HPDE6-E6E7 (cell line): ENCODE data around the gene ABO.
"Not testable (repeated sequence)": the region's sequence is repeated elsewhere in the genome, so short reads cannot be mapped to it uniquely, and the experiment has no call there.

Experiments
- DNase-seq: peaks from one replicate; pipeline ENCODE4 v3.0.0; 2011; ENCODE audit warnings: missing footprints; ENCODE audit errors: extremely low spot score

The ABO gene

DNA sequence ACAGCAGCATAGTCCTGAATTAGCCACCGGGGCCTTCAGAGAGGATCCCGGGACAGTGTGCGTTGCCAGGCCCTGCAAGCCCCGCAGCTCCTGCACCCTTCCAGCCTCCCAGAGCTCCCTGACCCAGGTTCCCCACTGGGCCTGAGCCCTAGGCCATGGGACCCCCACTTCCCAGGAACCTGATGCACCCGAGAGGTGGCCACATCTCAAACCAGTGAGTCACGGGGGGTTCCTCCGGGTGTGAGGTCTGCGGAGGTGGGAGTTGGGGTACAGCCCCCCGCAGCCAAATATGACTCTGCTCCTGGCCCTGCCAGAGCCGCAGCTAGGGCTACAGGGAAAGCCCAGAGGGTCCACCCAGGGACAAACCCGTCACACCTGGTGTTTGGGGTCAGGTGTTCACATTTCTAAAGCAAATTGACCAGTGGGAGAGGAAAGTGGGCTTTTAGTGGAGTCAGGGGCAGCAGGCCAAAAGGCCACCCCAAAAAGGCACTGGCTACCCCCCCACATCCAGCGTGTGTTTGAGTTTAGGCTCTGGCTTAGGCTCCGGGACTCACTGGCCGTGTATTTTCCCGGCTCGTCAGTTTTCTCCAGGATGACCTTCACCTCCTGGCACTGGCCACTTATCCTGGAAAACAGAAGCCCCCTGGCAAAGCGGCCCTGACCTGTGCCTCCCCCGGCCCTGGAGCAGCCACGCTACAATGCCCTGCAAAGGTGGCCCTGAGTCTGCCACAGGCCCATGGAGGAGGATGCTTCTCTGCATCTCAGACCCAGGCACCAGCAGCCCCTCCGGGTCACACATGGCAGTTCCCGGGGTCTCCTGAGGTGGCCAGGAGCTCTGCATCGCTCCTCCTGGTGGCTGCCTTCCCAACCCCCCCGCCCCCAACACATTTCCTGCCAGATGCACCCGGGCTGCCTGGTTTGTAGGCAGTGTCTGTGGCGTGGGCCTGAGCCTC, 48.5 kb downstream of the ABO start:
- DNase-seq: no peak

DNA sequence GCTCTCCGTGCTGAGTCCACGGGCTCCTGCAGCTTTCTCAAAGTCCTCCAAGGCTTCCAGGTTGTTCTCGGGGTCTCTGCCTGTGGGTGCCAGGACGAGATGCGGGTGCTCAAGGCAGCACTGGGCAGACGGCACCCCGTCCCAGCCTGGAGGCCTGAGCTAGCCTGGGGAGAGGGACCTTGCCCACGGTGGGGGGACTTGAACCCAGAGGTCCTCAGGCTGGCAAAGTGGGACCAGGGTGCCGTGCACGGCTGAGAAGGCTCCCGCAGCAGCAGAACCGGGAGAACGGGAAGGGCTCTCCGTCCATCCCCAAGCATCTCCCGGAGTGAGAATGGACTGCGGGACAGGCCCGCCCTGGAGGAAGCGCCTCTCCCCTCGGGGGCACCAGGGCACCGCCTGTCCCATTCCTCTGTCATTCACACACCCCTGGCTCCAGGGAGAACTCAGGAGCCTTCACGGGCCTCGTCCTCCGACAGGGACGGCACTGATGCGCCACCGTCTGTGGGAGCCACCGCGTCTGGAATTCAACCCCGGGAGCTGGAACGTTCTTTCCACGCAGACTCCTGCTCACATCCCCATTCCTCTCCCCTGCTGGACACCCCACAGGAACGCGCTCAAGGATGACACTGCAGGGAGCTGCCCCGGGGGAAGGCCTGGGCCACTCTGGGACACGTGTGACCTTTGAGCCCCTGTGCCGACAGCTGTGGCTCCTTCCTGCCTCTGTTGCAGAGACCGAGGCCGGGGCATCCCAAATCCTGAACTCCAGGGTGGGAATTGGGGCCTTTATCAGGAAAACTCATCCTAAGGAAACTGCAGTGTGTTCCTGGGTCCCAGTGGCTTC, 49.6 kb downstream of the ABO start:
- DNase-seq: no peak

DNA sequence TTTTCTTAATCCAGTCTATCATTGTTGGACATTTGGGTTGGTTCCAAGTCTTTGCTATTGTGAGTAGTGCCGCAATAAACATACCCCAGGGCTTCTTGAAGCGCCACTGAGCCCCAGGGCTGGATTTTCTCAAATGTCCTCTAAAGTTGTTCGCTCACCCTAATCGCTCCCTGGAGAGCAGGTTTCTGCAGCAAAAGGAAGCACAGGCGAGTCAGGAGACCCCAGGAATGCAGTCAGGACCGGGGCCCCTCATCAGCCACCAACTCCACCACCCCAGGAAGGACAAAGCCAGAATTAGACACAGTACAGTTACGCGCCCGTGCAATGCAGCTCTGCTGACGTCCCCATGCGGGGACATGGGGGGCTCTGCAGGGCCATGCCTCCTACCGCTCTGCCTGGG, 50.2 kb downstream of the ABO start:
- DNase-seq: no peak

- not testable (repeated sequence) for DNase-seq
These were observed 51.7 kb downstream of the ABO start for GRCh38 chr9:133223159-133223756.

GRCh38 chr9:133221994-133222393, 53.0 kb downstream of the ABO start:
- DNase-seq: not testable (repeated sequence)

DNA sequence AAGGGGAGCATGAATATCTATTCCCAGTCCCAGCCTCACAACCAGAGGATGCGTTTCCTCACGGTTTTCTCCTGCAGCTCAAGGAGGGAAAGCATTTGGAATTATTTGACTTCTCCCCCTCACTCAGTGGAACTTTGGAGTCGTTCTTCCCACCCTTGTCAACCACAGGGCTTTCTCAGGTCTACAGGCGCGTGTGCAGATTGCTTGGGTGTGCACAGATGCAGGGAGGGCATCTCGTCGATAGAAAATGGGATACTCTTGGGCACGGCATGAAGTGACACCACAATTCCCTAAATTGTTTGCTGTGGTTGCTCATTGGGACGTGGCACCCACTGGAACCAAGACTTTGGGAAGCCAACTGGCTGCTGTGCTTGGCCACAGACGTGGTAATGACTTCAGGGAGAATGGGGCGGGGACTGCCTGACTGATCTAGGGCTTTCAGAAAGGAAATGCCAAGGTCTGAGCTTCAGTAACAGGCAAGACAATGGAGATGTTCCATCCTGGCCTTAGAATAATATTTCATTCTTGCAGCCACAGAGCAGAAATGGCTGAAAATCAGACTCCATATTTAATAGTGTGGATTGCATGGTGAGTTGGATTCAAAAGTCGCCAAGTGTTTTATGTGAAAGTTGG, 53.7 kb downstream of the ABO start:
- no peak for DNase-seq

- DNase-seq: not testable (repeated sequence)
These were observed 56.7 kb downstream of the ABO start for GRCh38 chr9:133218049-133218975.

DNA sequence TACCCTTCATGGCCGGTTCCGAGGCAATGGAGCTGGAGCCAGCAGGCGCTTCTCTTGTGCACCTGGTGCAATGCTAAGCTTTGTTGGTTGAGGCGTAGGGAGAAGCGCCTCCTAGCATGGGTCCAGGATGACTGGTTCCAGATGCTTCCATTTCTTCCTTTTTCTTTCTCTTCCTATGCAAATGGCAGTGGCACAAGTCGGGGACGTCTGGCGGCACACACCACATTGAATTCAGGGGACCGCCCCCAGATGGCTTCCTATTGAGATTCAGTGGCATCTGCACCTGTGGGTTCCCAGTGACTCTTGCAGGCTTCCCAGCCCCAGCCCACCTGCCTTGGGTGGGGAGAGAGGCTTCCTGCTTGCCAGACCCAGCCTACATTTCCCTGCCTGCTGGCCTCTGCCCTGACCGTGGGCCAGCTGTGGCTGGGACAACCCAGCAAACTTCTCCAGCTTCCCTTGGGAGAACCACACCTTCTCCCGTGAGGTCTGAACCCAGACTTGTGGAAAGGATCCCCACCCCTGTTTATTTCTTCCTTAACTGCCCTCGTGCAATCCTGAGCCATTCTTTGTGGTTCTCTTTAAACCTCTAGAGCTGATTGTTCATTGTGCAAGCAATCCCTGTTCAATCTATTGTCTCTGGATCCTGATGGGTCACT, 57.5 kb downstream of the ABO start:
- DNase-seq: not testable (repeated sequence)

DNA sequence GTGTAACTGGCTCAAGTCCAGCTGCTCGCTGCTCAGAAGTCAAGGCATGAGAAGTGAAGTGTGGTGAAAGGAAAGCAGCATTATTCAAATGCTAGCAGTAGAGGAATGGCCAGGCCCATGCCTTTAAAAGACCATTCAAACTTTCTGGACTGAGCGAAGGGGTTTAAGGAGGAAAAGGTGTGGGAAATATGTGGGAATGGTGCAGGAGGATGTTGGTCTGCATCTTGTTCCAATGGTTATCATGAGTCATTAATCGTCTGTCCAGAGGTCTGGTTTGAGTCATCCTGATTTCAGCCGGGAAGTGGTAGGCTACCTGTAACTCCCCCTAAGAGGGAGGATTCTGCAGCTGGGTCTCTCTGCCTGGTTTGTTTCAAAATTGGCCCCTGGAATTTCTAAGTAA, 60.7 kb downstream of the ABO start:
- not testable (repeated sequence) for DNase-seq

- DNase-seq: no peak
These were observed 64.4 kb downstream of the ABO start for GRCh38 chr9:133210609-133211008.

GRCh38 chr9:133210202-133210532, 64.8 kb downstream of the ABO start:
- no peak for DNase-seq

DNA sequence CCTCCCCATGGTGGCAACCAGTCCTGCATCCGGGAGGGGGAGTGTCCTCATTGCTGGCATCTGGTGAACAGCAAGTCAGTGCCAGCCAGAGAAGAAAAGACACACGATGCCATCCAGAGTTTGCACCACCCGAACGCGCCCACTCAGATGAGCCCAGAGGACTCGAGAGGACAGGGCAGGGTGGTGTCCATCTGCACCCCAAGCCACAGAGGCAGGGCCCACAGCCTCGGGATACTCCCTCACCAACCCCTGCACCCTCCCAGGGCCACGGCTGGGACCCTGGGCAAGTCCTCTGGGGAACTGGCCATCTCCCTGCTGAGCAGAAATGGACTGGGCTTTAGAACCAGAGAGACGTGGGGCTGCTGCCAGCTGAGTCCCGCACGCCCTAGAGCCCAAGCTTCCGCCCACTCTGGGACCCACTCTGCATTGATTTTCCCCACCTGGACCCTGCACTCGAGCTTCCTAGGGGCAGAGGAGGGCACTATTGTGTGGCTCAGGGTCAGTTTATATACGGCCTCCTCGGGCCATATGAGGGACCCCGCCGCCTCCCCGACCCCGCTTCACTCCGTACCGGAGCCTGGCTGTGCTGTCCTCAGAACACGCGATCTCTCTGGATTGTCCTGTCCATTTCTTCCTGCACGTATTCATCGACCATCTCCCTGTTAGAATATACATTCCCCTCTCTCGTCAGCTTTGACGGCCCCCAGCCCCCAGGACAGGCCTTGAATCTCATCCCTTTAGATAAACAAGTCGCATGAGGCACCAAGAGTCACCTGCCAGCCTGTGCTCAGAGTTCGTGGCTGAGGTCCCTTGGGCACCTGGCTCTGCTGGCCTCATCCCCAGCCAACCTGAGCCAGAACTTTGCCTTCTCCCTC, 65.4 kb downstream of the ABO start:
- DNase-seq: not testable (repeated sequence)

GRCh38 chr9:133208880-133209300, 66.1 kb downstream of the ABO start, which contains the start of gene OBP2B:
Gene OBP2B, minus strand, starts transcription at chr9:133209250. Its CDS starts 51 bp downstream, at chr9:133209199.
- not testable (repeated sequence) for DNase-seq

GRCh38 chr9:133208171-133208879, 66.7 kb downstream of the ABO start:
- DNase-seq: not testable (repeated sequence)

DNA sequence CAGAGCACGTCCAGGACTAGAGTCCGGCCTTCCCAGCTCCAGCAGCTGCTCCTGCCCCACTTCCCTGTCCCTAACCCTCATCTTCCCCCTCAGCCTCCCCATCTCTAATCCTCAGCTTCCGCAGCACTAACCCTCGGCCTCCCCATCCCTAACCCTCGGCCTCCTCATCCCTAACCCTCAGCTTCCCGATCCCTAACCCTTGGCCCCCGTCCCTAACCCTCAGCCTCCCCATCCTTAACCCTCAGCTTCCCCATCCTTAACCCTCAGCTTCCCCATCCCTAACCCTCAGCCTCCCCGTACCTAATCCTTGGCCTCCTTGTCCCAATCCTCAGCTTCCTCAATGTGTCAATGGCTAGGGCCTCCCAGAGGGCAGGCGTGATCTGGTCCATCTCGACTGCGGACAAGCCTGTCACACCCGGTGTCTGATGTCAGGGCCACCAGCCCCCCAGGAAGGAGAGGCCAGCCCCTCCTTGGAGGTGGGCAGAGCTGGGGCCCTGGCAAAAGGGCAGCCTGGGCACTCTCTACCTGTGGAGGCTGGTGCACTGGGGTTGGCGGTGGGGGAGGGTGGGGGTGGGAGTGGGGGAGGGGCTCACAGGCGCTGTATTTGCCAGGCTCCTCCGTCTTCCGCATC, 67.3 kb downstream of the ABO start:
- no peak for DNase-seq

DNA sequence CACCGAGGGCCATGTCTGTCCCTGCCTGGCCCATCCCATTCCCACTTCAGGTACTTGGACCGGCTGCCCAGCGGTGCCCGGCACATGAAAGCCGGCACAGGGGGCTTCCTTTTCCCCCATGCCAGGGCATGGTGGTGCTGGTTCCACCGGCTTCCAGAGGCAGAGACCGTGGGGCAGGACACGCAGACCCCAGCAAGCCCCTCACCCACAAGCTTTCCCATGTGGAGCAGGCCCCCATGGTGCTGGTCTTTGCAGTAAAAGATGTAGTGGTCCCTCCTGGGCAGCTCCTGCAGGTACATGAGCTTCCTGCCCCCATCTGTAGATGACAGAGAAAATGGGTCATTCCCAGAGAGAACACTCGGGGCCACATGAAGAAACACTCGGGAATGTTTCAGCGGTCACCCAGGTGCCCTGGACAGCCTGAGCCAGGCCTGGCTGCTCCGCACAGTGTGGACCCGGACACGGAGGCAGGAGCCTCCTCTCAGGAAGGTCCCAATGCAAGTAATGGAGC, 67.9 kb downstream of the ABO start:
- no peak for DNase-seq
